HepG2 (cell line): ENCODE results near the gene ANKUB1. TPM values are rescaled to one million over a fixed set of nuclear protein-coding genes. Genes with fewer than 3 reads are reported as not detected.

Experiments used
- CREM ChIP-seq, 2 experiments: sonication (generic) in 1 of 2; formaldehyde crosslinking in 1 of 2; IDR thresholded peaks; 2 replicates each; pipeline versions ENCODE4 v1.4.0 to v1.6.1; 2016 to 2020; ENCODE audit warnings: antibody characterized with exemption in 1 of 2, mild to moderate bottlenecking in 1 of 2, missing genetic modification reagents in 1 of 2
- HIVEP1 ChIP-seq: sonication (generic); formaldehyde crosslinking; IDR thresholded peaks from 2 replicates; pipeline ENCODE4 v1.4.0; 2020; ENCODE audit warnings: mild to moderate bottlenecking, missing genetic modification reagents
- PBX3 ChIP-seq: sonication (generic); formaldehyde crosslinking; IDR thresholded peaks from 2 replicates; pipeline ENCODE4 v1.8.1; 2023; ENCODE audit warnings: missing genetic modification reagents, inconsistent platforms, borderline replicate concordance
- SP140L ChIP-seq: sonication (generic); formaldehyde crosslinking; IDR thresholded peaks from 2 replicates; pipeline ENCODE4 v1.4.0; 2020; ENCODE audit warnings: missing genetic modification reagents, borderline replicate concordance
- SP2 ChIP-seq: sonication (generic); formaldehyde crosslinking; IDR thresholded peaks from 2 replicates; pipeline ENCODE4 v1.5.1; 2020; ENCODE audit warnings: mild to moderate bottlenecking, missing genetic modification reagents
- THAP8 ChIP-seq: sonication (generic); formaldehyde crosslinking; IDR thresholded peaks from 2 replicates; pipeline ENCODE4 v1.5.1; 2020; ENCODE audit warnings: missing genetic modification reagents, mild to moderate bottlenecking, borderline replicate concordance
- WIZ ChIP-seq: sonication (generic); formaldehyde crosslinking; IDR thresholded peaks from 2 replicates; pipeline ENCODE4 v1.5.1; 2020; ENCODE audit warnings: mild to moderate bottlenecking, missing genetic modification reagents
- ZBTB2 ChIP-seq: sonication (generic); formaldehyde crosslinking; IDR thresholded peaks from 2 replicates; pipeline ENCODE4 v1.8.0; 2022; ENCODE audit warnings: low read depth, missing genetic modification reagents
- ZBTB42 ChIP-seq: sonication (generic); formaldehyde crosslinking; IDR thresholded peaks from 2 replicates; pipeline ENCODE4 v1.5.0; 2020; ENCODE audit warnings: mild to moderate bottlenecking, missing genetic modification reagents
- ZBTB43 ChIP-seq: sonication (generic); formaldehyde crosslinking; conservative IDR thresholded peaks from 2 replicates; pipeline ENCODE4 v1.4.0; 2020; ENCODE audit warnings: missing genetic modification reagents
- ZFP36L2 ChIP-seq: sonication (generic); formaldehyde crosslinking; IDR thresholded peaks from 2 replicates; pipeline ENCODE4 v1.4.0; 2020; ENCODE audit warnings: missing genetic modification reagents
- ZNF564 ChIP-seq: sonication (generic); formaldehyde crosslinking; IDR thresholded peaks from 2 replicates; pipeline ENCODE4 v1.8.1; 2023; ENCODE audit warnings: mild to moderate bottlenecking, missing genetic modification reagents
- ZNF773 ChIP-seq: sonication (generic); formaldehyde crosslinking; IDR thresholded peaks from 2 replicates; pipeline ENCODE4 v1.4.0; 2020; ENCODE audit warnings: missing genetic modification reagents, borderline replicate concordance
- ZNF879 ChIP-seq: sonication (generic); formaldehyde crosslinking; IDR thresholded peaks from 2 replicates; pipeline ENCODE4 v1.8.1; 2023; ENCODE audit warnings: missing genetic modification reagents
- polyA plus RNA-seq, 8 experiments: library from polyadenylated mRNA; depleted of rRNA in 3 of 8; stranded (reverse) in 7 of 8; unstranded in 1 of 8; fragments of >200 nt; fragmentation: Illumina TruSeq in 4 of 8; extraction: Trizol in 4 of 8; gene quantifications; 2 replicates each; pipeline versions ENCODE4 v1.2.1 to v1.2.3, GENCODE V29; 2011 to 2016; ENCODE audit warnings: low read depth in 4 of 8, missing spikeins in 1 of 8, mixed read lengths in 1 of 8; ENCODE audit not compliant: insufficient read depth in 1 of 8
- total RNA-seq, 5 experiments: library from RNA; depleted of rRNA; stranded (reverse); fragments of >200 nt; fragmentation: Illumina TruSeq; extraction: Trizol; gene quantifications; 2 replicates each; pipeline ENCODE4 v1.2.3, GENCODE V29; 2016; ENCODE audit warnings: low read depth in 1 of 5
- TF ChIP-seq, protein P1 (sequence below): sonication (generic); formaldehyde crosslinking; IDR thresholded peaks from 2 replicates; pipeline ENCODE4 v1.4.0; 2020; ENCODE audit warnings: missing genetic modification reagents, borderline replicate concordance
- TF ChIP-seq, protein P2 (sequence below): sonication (generic); formaldehyde crosslinking; IDR thresholded peaks from 2 replicates; pipeline ENCODE4 v1.4.0; 2020; ENCODE audit warnings: missing genetic modification reagents

Gene ANKUB1
- total and polyA plus RNA-seq, 2 of the 13 experiments (the other 11 are each of a cell fraction or from before 2014, with no cell fraction given): not detected

DNA sequence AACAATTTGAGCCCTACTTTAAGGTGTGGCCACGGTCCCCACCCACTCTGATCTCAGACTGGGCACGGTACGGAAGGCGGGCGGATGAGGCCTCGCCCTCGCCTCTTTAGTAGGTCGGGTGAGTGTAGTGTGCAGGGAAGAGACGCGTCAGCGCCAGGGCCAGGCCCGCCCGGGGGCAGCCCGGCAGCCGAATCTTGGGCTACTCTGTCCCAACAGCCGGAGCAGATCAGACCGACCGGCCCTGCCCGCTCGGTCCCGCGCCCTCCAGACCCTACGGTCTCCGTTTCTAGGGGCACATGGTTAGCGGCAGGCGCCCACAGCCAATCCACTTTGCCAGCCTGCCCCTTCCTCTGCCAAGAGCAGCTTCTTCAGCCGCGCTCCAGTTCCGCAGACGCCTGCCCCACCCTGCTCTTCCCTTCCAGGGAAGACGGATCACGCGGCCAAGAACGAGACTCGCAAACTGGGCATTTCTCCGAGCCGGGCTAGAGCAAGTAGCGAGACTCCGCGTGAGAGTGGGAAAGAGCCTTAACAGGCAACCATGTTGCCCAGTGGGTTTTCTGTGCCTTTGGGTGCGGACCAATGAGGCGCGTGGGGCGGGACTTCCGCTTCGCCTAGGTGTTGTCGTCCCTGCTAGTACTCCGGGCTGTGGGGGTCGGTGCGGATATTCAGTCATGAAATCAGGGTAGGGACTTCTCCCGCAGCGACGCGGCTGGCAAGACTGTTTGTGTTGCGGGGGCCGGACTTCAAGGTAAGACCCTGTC lies 20.4 kb upstream of the ANKUB1 start, which contains the start of gene RNF13 (continued):
- TF ChIP-seq, protein P1, sequence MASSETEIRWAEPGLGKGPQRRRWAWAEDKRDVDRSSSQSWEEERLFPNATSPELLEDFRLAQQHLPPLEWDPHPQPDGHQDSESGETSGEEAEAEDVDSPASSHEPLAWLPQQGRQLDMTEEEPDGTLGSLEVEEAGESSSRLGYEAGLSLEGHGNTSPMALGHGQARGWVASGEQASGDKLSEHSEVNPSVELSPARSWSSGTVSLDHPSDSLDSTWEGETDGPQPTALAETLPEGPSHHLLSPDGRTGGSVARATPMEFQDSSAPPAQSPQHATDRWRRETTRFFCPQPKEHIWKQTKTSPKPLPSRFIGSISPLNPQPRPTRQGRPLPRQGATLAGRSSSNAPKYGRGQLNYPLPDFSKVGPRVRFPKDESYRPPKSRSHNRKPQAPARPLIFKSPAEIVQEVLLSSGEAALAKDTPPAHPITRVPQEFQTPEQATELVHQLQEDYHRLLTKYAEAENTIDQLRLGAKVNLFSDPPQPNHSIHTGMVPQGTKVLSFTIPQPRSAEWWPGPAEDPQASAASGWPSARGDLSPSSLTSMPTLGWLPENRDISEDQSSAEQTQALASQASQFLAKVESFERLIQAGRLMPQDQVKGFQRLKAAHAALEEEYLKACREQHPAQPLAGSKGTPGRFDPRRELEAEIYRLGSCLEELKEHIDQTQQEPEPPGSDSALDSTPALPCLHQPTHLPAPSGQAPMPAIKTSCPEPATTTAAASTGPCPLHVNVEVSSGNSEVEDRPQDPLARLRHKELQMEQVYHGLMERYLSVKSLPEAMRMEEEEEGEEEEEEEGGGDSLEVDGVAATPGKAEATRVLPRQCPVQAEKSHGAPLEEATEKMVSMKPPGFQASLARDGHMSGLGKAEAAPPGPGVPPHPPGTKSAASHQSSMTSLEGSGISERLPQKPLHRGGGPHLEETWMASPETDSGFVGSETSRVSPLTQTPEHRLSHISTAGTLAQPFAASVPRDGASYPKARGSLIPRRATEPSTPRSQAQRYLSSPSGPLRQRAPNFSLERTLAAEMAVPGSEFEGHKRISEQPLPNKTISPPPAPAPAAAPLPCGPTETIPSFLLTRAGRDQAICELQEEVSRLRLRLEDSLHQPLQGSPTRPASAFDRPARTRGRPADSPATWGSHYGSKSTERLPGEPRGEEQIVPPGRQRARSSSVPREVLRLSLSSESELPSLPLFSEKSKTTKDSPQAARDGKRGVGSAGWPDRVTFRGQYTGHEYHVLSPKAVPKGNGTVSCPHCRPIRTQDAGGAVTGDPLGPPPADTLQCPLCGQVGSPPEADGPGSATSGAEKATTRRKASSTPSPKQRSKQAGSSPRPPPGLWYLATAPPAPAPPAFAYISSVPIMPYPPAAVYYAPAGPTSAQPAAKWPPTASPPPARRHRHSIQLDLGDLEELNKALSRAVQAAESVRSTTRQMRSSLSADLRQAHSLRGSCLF (CRISPR knock-in tag): no peak; the same call in 1 of the 2 replicates
- peak; percentile 83; the same call in 1 of the 2 replicates for TF ChIP-seq WIZ (CRISPR knock-in tag)
- TF ChIP-seq THAP8 (CRISPR knock-in tag): no peak
- TF ChIP-seq ZNF879 (CRISPR knock-in tag): peak; percentile 92; the same call in 1 of the 2 replicates
- peak; percentile 15; the same call in 1 of the 2 replicates for TF ChIP-seq SP140L (CRISPR knock-in tag)
- TF ChIP-seq ZBTB42 (CRISPR knock-in tag): 0 out of 2 replicates have a peak, but pooled peaks have one; percentile 42
- TF ChIP-seq SP2 (CRISPR knock-in tag): peak; percentile 97
- no peak; the same call in 1 of the 2 replicates for TF ChIP-seq ZNF564
- 0 out of 2 replicates have a peak, but pooled peaks have one; percentile 8 for TF ChIP-seq ZNF773
- no peak for TF ChIP-seq ZFP36L2 (CRISPR knock-in tag)
- TF ChIP-seq, protein P2, sequence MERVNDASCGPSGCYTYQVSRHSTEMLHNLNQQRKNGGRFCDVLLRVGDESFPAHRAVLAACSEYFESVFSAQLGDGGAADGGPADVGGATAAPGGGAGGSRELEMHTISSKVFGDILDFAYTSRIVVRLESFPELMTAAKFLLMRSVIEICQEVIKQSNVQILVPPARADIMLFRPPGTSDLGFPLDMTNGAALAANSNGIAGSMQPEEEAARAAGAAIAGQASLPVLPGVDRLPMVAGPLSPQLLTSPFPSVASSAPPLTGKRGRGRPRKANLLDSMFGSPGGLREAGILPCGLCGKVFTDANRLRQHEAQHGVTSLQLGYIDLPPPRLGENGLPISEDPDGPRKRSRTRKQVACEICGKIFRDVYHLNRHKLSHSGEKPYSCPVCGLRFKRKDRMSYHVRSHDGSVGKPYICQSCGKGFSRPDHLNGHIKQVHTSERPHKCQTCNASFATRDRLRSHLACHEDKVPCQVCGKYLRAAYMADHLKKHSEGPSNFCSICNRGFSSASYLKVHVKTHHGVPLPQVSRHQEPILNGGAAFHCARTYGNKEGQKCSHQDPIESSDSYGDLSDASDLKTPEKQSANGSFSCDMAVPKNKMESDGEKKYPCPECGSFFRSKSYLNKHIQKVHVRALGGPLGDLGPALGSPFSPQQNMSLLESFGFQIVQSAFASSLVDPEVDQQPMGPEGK: no peak; the same call in 1 of the 2 replicates
- TF ChIP-seq CREM (IDR thresholded peaks at IDR 0.05): peak; percentile 27; the same call in 1 of the 2 replicates
- TF ChIP-seq CREM (CRISPR knock-in tag; IDR thresholded peaks at IDR 0.05): no peak
- no peak for TF ChIP-seq HIVEP1 (CRISPR knock-in tag)
- TF ChIP-seq ZBTB2 (CRISPR knock-in tag): no peak
- peak; percentile 64 for TF ChIP-seq ZBTB43 (CRISPR knock-in tag)
- 0 out of 2 replicates have a peak, but pooled peaks have one; percentile 26 for TF ChIP-seq PBX3 (CRISPR knock-in tag)
